PC-3 (cell line): Measurements from ENCODE around the gene KCTD6.

Experiments
- EZH2 ChIP-seq: fragments of 300-600 bp; sonication (generic); IDR thresholded peaks from one replicate; pipeline ENCODE4 v1.6.1; 2017; ENCODE audit warnings: antibody characterized with exemption, mild to moderate bottlenecking, low read length; ENCODE audit not compliant: unreplicated experiment
- TF ChIP-seq, protein P1 (sequence below): fragments of 300-600 bp; sonication (generic); conservative IDR thresholded peaks from 2 replicates; pipeline ENCODE4 v1.5.1; 2017; ENCODE audit warnings: antibody characterized with exemption, low read depth, mild to moderate bottlenecking, low read length

DNA sequence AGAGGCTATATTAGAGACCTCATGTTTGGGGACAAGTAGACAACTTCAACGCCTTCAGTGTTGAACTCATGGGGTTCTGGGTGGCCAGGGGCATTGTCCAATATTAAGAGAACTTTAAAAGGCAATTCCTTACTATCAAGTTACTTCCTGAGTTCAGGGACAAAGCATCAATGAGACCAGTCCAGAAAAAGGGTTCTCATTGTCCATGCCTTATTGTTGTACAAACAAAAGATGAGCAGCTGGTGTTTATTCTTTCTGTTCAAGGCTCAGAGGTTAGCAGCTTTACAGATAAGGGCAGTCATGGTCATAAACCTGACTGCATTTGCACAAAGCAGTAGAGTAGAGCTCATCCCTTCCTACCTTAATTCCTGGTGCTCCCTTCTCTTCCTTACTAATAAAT lies 39.7 kb upstream of the KCTD6 start:
- TF ChIP-seq, protein P1, sequence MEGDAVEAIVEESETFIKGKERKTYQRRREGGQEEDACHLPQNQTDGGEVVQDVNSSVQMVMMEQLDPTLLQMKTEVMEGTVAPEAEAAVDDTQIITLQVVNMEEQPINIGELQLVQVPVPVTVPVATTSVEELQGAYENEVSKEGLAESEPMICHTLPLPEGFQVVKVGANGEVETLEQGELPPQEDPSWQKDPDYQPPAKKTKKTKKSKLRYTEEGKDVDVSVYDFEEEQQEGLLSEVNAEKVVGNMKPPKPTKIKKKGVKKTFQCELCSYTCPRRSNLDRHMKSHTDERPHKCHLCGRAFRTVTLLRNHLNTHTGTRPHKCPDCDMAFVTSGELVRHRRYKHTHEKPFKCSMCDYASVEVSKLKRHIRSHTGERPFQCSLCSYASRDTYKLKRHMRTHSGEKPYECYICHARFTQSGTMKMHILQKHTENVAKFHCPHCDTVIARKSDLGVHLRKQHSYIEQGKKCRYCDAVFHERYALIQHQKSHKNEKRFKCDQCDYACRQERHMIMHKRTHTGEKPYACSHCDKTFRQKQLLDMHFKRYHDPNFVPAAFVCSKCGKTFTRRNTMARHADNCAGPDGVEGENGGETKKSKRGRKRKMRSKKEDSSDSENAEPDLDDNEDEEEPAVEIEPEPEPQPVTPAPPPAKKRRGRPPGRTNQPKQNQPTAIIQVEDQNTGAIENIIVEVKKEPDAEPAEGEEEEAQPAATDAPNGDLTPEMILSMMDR = no peak
- no peak for TF ChIP-seq EZH2
